GM21390 (cell line): ENCODE measurements around the gene CCL19.

Experiments
- ATAC-seq: cut with Tn5 transposase; IDR thresholded peaks from one replicate; pipeline ENCODE4 v1.9.1; 2021; ENCODE audit not compliant: unreplicated experiment

The CCL19 gene

DNA sequence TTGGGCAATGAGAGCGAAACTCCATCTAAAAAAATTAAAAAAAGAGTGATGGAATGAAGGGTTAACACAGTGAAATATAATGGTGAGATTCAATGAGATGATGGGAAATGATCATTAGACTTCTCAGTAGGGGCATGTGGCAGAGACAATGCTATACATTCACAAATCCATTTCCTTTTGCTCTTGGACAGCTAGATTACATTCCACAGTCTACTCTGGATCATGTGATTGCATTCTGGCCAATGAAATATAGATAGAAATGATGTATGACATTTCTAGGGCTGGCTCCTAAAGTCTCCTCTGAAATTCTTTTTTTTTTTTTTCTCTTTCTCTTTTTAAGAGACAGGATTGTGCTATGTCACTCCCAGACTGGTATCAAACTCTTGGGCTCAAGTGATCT is 48.4 kb downstream of the CCL19 start:
- ATAC-seq = no peak
